NCI-H2029 (cell line): ENCODE results near the gene GIPC3.
A peak's percentile ranks its signal among the peaks of the same experiment; 100 is the strongest.

Experiments used
- DNase-seq: peaks from one replicate; lab custom pipeline; 2025; lab: John Stamatoyannopoulos, UW

Gene GIPC3

GRCh38 chr19:3605361-3605760, 20.1 kb downstream of the GIPC3 start:
- no peak for DNase-seq

GRCh38 chr19:3605770-3606169, 20.5 kb downstream of the GIPC3 start:
- DNase-seq, result no peak

GRCh38 chr19:3606174-3606689, 21.0 kb downstream of the GIPC3 start:
- peak; percentile 64 for DNase-seq

- DNase-seq, result peak; percentile 20
Measured at GRCh38 chr19:3606690-3607289, 21.5 kb downstream of the GIPC3 start, which contains the start of gene TBXA2R. TSS of gene TBXA2R (minus strand) at chr19:3606875. CDS start at chr19:3600634, 6,241 bp downstream.

GRCh38 chr19:3607303-3608078, 22.2 kb downstream of the GIPC3 start:
- no peak for DNase-seq

GRCh38 chr19:3608079-3608641, 22.9 kb downstream of the GIPC3 start:
- DNase-seq, result no peak

- DNase-seq, result no peak
Measured at GRCh38 chr19:3608750-3609322, 23.6 kb downstream of the GIPC3 start.

GRCh38 chr19:3609779-3610719, 24.8 kb downstream of the GIPC3 start:
- DNase-seq, result no peak

GRCh38 chr19:3610745-3611717, 25.8 kb downstream of the GIPC3 start:
- no peak for DNase-seq

GRCh38 chr19:3611841-3612240, 26.6 kb downstream of the GIPC3 start:
- no peak for DNase-seq

GRCh38 chr19:3612330-3612729, 27.1 kb downstream of the GIPC3 start:
- no peak for DNase-seq

- DNase-seq, result no peak
Measured at GRCh38 chr19:3612901-3613741, 27.8 kb downstream of the GIPC3 start.

GRCh38 chr19:3613818-3614661, 28.8 kb downstream of the GIPC3 start:
- DNase-seq, result no peak

- no peak for DNase-seq
Measured at GRCh38 chr19:3614858-3615505, 29.7 kb downstream of the GIPC3 start.

- no peak for DNase-seq
Measured at GRCh38 chr19:3615524-3616135, 30.4 kb downstream of the GIPC3 start.

GRCh38 chr19:3617463-3617862, 32.2 kb downstream of the GIPC3 start:
- no peak for DNase-seq

GRCh38 chr19:3618144-3618810, 33.0 kb downstream of the GIPC3 start:
- DNase-seq, result no peak
